ENCODE measurements around the gene FAM98B.

The FAM98B gene

GRCh38 chr15:38460543-38460942, 6.6 kb downstream of the FAM98B start:
- Histone ChIP-seq H3K4me1 (no peaks in the 10 kb centered on the region), H3K4me2 (ENCODE audit: low read length) (no peak overlapping the region), H3K36me3 (ENCODE audit: control insufficient read depth, insufficient read depth, low read length) (no peaks in the 10 kb centered on the region), H3K4me3 (ENCODE audit: low read depth, low read length) (no peak overlapping the region), H3K9ac (no peak overlapping the region), H3K27me3 (ENCODE audit: control insufficient read depth, insufficient read depth, low read length) (no peaks in the 10 kb centered on the region), H3K9me3 (ENCODE audit: control insufficient read depth, low read length) (no peaks in the 10 kb centered on the region), H2AFZ (no peak overlapping the region), H3K79me2 (peaks cover 7% of the 10 kb centered on the region), H3K27ac (no peak overlapping the region)
- no peak for TF ChIP-seq CTCF (IDR thresholded peaks at IDR 0.05)

- H3K9ac ChIP-seq: no peak overlapping the region
- no peaks in the 10 kb centered on the region for H3K27me3 ChIP-seq (ENCODE audit: control insufficient read depth, insufficient read depth, low read length)
- H3K9me3 ChIP-seq (ENCODE audit: control insufficient read depth, low read length): no peaks in the 10 kb centered on the region
- H3K4me3 ChIP-seq (ENCODE audit: low read depth, low read length): no peak overlapping the region
- no peak overlapping the region for H3K4me2 ChIP-seq (ENCODE audit: low read length)
- no peaks in the 10 kb centered on the region for H3K36me3 ChIP-seq (ENCODE audit: control insufficient read depth, insufficient read depth, low read length)
- peaks cover 7% of the 10 kb centered on the region for H3K79me2 ChIP-seq
- H2AFZ ChIP-seq: no peak overlapping the region
- no peak overlapping the region for H3K27ac ChIP-seq
- H3K4me1 ChIP-seq: no peaks in the 10 kb centered on the region
- TF ChIP-seq CTCF (IDR thresholded peaks at IDR 0.05): no peak
Observed at GRCh38 chr15:38461066-38461833, 7.3 kb downstream of the FAM98B start.

GRCh38 chr15:38463893-38464292, 10.0 kb downstream of the FAM98B start:
- Histone ChIP-seq H3K9ac (no peak overlapping the region), H3K4me3 (ENCODE audit: low read depth, low read length) (no peak overlapping the region), H3K36me3 (ENCODE audit: control insufficient read depth, insufficient read depth, low read length) (no peaks in the 10 kb centered on the region), H3K4me1 (no peaks in the 10 kb centered on the region), H3K27me3 (ENCODE audit: control insufficient read depth, insufficient read depth, low read length) (no peaks in the 10 kb centered on the region), H2AFZ (no peak overlapping the region), H3K4me2 (ENCODE audit: low read length) (no peak overlapping the region), H3K27ac (no peak overlapping the region), H3K79me2 (peaks cover 4% of the 10 kb centered on the region), H3K9me3 (ENCODE audit: control insufficient read depth, low read length) (no peaks in the 10 kb centered on the region)
- TF ChIP-seq CTCF (IDR thresholded peaks at IDR 0.05): no peak

- Histone ChIP-seq H3K36me3 (ENCODE audit: control insufficient read depth, insufficient read depth, low read length) (no peaks in the 10 kb centered on the region), H3K27ac (no peak overlapping the region), H3K9ac (no peak overlapping the region), H3K4me2 (ENCODE audit: low read length) (no peak overlapping the region), H2AFZ (no peak overlapping the region), H3K4me3 (ENCODE audit: low read depth, low read length) (no peak overlapping the region), H3K9me3 (ENCODE audit: control insufficient read depth, low read length) (no peaks in the 10 kb centered on the region), H3K27me3 (ENCODE audit: control insufficient read depth, insufficient read depth, low read length) (no peaks in the 10 kb centered on the region), H3K4me1 (no peaks in the 10 kb centered on the region), H3K79me2 (no peaks in the 10 kb centered on the region)
- no peak for TF ChIP-seq CTCF (IDR thresholded peaks at IDR 0.05)
Observed at GRCh38 chr15:38464675-38465074, 10.7 kb downstream of the FAM98B start.

GRCh38 chr15:38470816-38471215, 16.9 kb downstream of the FAM98B start:
- no peaks in the 10 kb centered on the region for H3K79me2 ChIP-seq
- no peaks in the 10 kb centered on the region for H3K4me1 ChIP-seq
- no peaks in the 10 kb centered on the region for H3K9me3 ChIP-seq (ENCODE audit: control insufficient read depth, low read length)
- H3K9ac ChIP-seq: no peak overlapping the region
- no peak overlapping the region for H3K4me3 ChIP-seq (ENCODE audit: low read depth, low read length)
- H3K27me3 ChIP-seq (ENCODE audit: control insufficient read depth, insufficient read depth, low read length): no peaks in the 10 kb centered on the region
- TF ChIP-seq CTCF (IDR thresholded peaks at IDR 0.05): no peak
- H2AFZ ChIP-seq: no peak overlapping the region
- no peak overlapping the region for H3K4me2 ChIP-seq (ENCODE audit: low read length)
- H3K27ac ChIP-seq: no peak overlapping the region
- no peaks in the 10 kb centered on the region for H3K36me3 ChIP-seq (ENCODE audit: control insufficient read depth, insufficient read depth, low read length)
